Epithelial cell of esophagus (primary cell): ENCODE measurements around the gene TMEM125.

Source experiments
- DNase-seq: peaks from one replicate; pipeline ENCODE4 v3.0.0; 2010; ENCODE audit warnings: low read depth
- H3K4me3 ChIP-seq: 2 replicates; pipeline ENCODE4 v1.5.1; 2011; ENCODE audit warnings: mild to moderate bottlenecking, low read length, control low read depth
- CTCF ChIP-seq: IDR thresholded peaks from 2 replicates; pipeline ENCODE4 v1.5.1; 2011; ENCODE audit warnings: low read depth, mild to moderate bottlenecking, low read length, control low read depth, inconsistent platforms; ENCODE audit not compliant: insufficient read depth; ENCODE audit errors: missing control alignments

The TMEM125 gene

GRCh38 chr1:43288058-43288784 is 18.4 kb downstream of the TMEM125 start:
- TF ChIP-seq CTCF = no peak
- H3K4me3 ChIP-seq = no peak overlapping the region
- no peak for DNase-seq

- TF ChIP-seq CTCF = no peak
- DNase-seq = no peak
- H3K4me3 ChIP-seq = no peak overlapping the region
These were observed 19.3 kb downstream of the TMEM125 start for GRCh38 chr1:43288785-43289706.

GRCh38 chr1:43292216-43292615 is 22.4 kb downstream of the TMEM125 start:
- no peak for DNase-seq
- TF ChIP-seq CTCF = no peak
- H3K4me3 ChIP-seq = no peak overlapping the region

GRCh38 chr1:43292679-43293078 is 22.9 kb downstream of the TMEM125 start:
- H3K4me3 ChIP-seq = no peak overlapping the region
- no peak for DNase-seq
- TF ChIP-seq CTCF = no peak

- no peak for DNase-seq
- H3K4me3 ChIP-seq = no peak overlapping the region
- TF ChIP-seq CTCF = no peak
These were observed 23.4 kb downstream of the TMEM125 start for GRCh38 chr1:43293176-43293575.

GRCh38 chr1:43293896-43294760 is 24.3 kb downstream of the TMEM125 start:
- peak; percentile 65 for DNase-seq
- TF ChIP-seq CTCF = no peak
- H3K4me3 ChIP-seq = no peak overlapping the region
